HG02938 (cell line): ENCODE data around the gene RSPH1.

Source experiments
- ATAC-seq: cut with Tn5 transposase; IDR thresholded peaks from one replicate; pipeline ENCODE4 v1.9.1; 2021; ENCODE audit warnings: mild to moderate bottlenecking, moderate library complexity; ENCODE audit not compliant: unreplicated experiment

The RSPH1 gene

GRCh38 chr21:42431196-42431595 lies 64.8 kb downstream of the RSPH1 start:
- ATAC-seq, result no peak

GRCh38 chr21:42430521-42430920 lies 65.5 kb downstream of the RSPH1 start:
- no peak for ATAC-seq

GRCh38 chr21:42429856-42430255 lies 66.2 kb downstream of the RSPH1 start:
- no peak for ATAC-seq

GRCh38 chr21:42429021-42429420 lies 67.0 kb downstream of the RSPH1 start:
- ATAC-seq, result no peak

GRCh38 chr21:42427809-42428419 lies 68.1 kb downstream of the RSPH1 start:
- no peak for ATAC-seq

- no peak for ATAC-seq
Measured at GRCh38 chr21:42426876-42427480, 69.0 kb downstream of the RSPH1 start.

GRCh38 chr21:42426424-42426823 lies 69.6 kb downstream of the RSPH1 start:
- no peak for ATAC-seq

- no peak for ATAC-seq
Measured at GRCh38 chr21:42425591-42425990, 70.4 kb downstream of the RSPH1 start.

- ATAC-seq, result no peak
Measured at GRCh38 chr21:42424914-42425541, 71.0 kb downstream of the RSPH1 start.

- ATAC-seq, result no peak
Measured at GRCh38 chr21:42423685-42424084, 72.3 kb downstream of the RSPH1 start.

GRCh38 chr21:42423197-42423675 lies 72.8 kb downstream of the RSPH1 start:
- ATAC-seq, result peak; percentile 62
